SW480 (cell line): ENCODE data around the gene SPTSSA.
A peak's percentile ranks its signal among the peaks of the same experiment; 100 is the strongest.
"Not testable (repeated sequence)": the region's sequence is repeated elsewhere in the genome, so short reads cannot be mapped to it uniquely, and the experiment has no call there.

ENCODE experiments used
- DNase-seq: peaks from one replicate; pipeline ENCODE4 v3.0.0-alpha.2; 2016; ENCODE audit warnings: low spot score

Gene SPTSSA, protein sequence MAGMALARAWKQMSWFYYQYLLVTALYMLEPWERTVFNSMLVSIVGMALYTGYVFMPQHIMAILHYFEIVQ

GRCh38 chr14:34462132-34462893, at the start of gene SPTSSA:
Gene SPTSSA, minus strand, starts transcription at chr14:34462240. Its CDS starts 33 bp downstream, at chr14:34462207.
- DNase-seq = peak; percentile 82

DNA sequence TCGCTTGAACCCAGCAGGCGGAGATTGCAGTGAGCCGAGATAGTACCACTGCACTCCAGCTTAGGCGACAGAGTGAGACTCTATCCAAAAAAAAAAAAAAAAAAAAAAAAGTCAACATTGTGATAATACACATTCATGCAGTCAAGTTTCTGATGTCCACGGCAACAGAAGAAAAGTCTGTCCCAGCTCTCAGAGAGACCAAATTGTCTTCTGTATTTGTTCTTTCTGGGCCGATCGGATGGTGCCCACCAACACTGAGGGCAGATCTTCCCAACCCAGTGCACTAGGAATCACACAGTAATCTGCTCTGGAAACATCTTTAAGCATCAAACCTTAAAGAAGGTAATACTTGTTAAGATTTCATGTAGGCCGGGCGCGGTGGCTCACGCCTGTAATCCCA, 45.8 kb upstream of the SPTSSA start:
- no peak for DNase-seq

DNA sequence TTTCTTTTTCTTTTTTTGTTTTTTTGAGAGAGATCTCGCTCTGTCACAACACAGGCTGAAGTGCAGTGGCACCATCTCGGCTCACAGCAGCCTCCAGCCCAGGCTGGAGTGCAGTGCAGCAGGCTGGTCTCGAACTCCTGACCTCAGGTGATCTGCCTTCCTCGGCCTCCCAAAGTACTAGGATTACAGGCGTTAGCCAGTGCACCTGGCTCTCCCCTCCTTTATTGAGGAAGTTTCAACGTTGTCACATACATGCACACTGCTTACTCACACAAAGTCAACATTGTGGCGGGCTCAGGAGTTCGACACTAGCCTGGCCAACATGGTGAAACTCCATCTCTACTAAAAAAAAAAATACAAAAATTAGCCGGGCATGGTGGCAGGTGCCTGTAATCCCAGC, 45.4 kb upstream of the SPTSSA start:
- DNase-seq = no peak

DNA sequence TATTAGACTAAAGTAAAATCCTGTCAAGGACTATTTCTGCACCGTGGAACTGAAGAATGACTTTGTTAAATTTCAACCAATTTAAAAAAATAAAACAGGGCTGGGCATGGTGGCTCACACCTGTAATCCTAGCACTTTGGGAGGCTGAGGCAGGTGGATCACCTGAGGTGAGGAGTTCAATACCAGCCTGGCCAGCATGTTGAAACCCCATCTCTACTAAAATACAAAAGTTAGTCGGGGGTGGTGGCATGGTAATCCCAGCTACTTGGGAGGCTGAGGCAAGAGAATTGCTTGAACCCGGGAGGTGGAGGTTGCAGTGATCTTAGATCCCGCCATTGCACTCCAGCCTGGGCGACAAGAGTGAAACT, 43.1 kb upstream of the SPTSSA start:
- not testable (repeated sequence) for DNase-seq

- not testable (repeated sequence) for DNase-seq
These were observed 42.0 kb upstream of the SPTSSA start for GRCh38 chr14:34504027-34504426.

GRCh38 chr14:34502545-34503225, 40.6 kb upstream of the SPTSSA start:
- DNase-seq = no peak

DNA sequence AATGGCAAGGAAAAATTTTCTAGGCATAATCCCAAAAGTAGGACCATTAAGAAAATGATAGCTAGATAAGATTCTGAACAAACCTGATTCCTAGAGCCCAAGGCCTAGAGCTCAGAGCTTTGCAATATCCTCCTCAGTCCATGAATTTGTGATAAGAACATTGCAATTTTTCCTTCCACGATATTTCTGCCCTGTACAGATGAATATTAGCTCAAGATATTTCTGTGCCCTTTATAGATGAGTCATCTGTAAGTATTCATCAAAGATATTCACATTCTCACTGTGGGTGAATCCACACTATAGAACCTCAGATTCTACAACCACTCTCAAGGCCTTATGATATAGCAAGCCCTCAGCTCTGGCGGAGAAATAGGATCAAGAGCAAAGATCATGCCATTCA, 40.0 kb upstream of the SPTSSA start:
- no peak for DNase-seq

- no peak for DNase-seq
These were observed 39.1 kb upstream of the SPTSSA start for GRCh38 chr14:34501004-34501580.

DNA sequence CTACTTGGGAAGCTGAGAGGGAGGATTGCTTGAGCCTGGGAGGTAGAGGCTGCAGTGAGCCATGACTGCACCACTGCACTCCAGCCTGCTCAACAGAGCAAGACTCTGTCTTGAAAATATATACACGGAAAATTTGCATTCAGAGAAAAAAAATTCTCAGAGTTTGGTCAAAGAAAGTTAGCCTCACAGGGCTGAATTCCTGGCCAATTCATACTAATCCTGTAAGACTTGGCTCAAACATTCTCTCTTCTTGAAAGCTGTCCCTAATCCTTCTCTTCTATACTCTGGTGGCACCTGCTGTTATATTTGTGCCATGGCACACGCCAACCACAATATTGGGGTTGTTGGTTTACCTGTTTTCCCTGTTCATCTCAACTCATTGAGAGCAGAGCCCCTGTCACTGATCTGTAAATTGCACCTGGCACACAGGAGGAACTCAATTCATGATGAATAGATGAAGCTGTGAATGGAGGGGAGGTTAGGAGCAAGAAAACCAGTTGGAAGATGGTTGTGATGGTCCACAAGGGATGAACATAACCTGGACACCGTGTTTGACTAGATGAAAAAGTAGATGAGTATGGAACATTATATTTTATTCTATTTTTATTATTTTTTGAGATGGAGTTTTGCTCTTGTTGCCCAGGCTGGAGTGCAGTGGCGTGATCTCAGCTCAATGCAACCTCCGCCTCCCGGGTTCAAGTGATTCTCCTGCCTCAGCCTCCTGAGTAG, 36.8 kb upstream of the SPTSSA start:
- DNase-seq = peak; percentile 50

- peak; percentile 64 for DNase-seq
These were observed 34.9 kb upstream of the SPTSSA start for GRCh38 chr14:34496679-34497513.

GRCh38 chr14:34496007-34496678, 34.1 kb upstream of the SPTSSA start:
- no peak for DNase-seq

DNA sequence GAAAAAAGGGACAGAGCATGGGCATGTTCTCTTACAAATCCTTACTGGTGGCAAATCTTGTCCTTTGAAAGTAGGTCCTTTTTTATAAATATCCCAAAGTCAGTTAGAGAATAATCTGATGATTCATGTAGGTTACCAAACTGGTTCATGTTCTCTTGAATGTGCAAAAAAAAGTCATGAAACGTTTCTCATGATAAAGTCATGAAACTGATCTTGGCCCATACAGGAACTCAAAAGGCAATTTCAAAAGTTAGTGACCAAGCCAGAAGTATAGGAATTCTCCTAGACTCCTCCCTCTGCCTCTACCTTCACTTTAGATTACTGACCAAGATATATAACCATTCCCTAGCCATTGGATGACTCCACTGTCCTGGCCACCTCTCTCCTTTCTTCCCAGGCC, 27.3 kb upstream of the SPTSSA start:
- no peak for DNase-seq

DNA sequence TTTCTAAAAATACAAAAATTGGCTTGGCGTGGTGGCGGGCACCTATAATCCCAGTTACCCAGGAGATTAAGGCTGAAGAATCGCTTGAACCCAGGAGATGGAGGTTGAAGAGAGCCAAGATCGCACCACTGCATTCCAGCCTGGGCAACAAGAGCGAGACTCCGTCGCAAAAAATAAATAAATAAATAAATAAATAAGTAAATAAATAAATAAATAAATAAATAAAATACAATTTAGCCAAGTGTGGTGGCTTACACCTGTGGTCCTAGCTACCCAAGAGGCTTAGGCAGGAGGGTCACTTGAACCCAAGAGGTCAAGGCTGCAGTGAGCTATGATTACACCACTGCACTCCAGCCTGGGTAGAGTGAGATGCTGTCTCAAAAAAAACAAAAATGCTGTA, 26.5 kb upstream of the SPTSSA start:
- no peak for DNase-seq

DNA sequence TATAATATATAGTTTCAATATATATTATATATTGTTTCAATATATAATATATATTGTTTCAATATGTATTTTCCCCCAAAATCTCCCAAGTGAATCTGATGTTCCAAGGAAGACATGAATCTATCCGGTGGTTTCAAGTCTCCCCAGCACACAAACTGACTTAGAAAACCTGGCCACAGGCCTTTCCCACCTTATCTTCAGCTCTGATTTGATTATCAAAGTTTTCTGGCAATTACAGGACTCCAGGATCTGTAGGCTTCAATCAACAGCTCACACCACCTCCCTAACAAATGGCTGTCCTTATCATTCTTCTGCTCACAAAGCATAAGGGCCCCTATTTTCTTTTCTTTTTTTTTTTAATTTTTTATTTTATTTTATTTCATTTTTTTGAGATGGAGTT, 22.7 kb upstream of the SPTSSA start:
- no peak for DNase-seq

- DNase-seq = no peak
These were observed 20.4 kb upstream of the SPTSSA start for GRCh38 chr14:34482463-34482862.

GRCh38 chr14:34479694-34480093, 17.7 kb upstream of the SPTSSA start:
- no peak for DNase-seq

GRCh38 chr14:34478261-34478660, 16.2 kb upstream of the SPTSSA start:
- no peak for DNase-seq

DNA sequence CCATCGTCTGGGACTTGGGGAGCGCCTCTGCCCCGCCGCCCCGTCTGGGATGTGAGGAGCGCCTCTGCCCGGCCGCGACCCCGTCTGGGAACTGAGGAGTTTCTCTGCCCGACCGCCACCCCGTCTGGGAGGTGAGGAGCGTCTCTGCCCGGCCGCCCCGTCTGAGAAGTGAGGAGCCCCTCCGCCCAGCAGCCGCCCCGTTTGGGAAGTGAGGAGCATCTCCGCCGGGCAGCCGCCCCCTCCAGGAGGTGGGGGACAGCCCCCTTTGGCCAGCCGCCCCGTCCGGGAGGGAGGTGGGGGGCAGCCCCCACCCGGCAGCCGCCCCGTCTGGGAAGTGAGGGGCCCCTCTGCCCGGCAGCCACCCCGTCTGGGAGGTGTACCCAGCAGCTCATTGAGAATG, 14.0 kb upstream of the SPTSSA start:
- not testable (repeated sequence) for DNase-seq

DNA sequence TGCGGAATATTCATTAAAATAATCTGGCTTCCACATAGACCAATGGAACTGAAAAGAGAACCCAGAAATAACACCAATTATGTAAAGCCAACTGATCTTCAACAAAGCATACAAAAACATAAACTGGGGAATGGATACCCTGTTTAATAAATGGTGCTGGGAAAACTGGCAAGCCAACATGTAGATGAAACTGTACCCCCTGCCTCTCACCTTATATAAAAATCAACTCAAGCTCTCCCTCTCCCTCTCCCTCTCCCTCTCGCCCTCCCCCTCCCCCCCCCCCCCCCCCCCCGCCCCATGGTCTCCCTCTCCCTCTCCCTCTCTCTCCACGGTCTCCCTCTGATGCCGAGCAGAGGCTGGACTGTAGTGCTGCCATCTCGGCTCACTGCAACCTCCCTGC, 13.1 kb upstream of the SPTSSA start:
- no peak for DNase-seq

DNA sequence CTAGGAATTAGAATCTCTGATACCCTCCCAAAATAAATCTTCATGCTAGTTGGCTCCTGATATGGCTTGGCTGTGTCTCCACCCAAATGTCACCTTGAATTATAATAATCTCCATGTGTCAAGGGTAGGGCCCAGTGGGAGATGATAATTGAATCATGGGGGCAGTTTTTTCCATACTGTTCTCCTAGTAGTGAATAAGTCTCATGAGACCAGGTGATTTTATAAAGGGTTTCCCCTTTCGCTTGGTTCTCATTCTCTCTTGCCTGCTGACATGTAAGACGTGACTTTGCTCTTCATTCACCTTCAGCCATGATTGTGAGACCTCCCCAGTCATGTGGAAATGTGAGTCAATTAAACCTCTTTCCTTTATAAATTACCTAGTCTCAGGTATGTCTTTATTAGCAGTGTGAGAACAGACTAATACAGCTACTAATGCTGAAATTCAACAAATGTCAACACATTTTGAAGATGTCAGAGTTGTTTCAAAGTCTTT, 12.2 kb upstream of the SPTSSA start:
- DNase-seq = no peak
